Measurements from ENCODE around the gene UBA52. TPM values are rescaled to one million over a fixed set of nuclear protein-coding genes. Genes with fewer than 3 reads are reported as not detected.

UBA52 gene
- total RNA-seq, 1 experiment from 2014 or later: 660 TPM

Other genes starting within 250 kb of the UBA52 start
- gene LSM4, start 248.8 kb upstream of the UBA52 start, total RNA-seq (2014; rRNA removed; shearing (Covaris generic)): 733 and 750 TPM in 2 replicates
- 13.6 and 18.9 TPM in 2 replicates for gene PGPEP1, start 231.3 kb upstream of the UBA52 start, total RNA-seq (2014; rRNA removed; shearing (Covaris generic))
- 529 and 584 TPM in 2 replicates for gene GDF15, start 185.7 kb upstream of the UBA52 start, total RNA-seq (2014; rRNA removed; shearing (Covaris generic))
- not detected in 2 replicates for gene LRRC25, start 174.2 kb upstream of the UBA52 start, total RNA-seq (2014; rRNA removed; shearing (Covaris generic))
- 78.0 and 87.1 TPM in 2 replicates for gene SSBP4, start 152.5 kb upstream of the UBA52 start, total RNA-seq (2014; rRNA removed; shearing (Covaris generic))
- 5.3 and 14.9 TPM in 2 replicates for gene ISYNA1, start 133.7 kb upstream of the UBA52 start, total RNA-seq (2014; rRNA removed; shearing (Covaris generic))
- gene ELL, start 49.8 kb upstream of the UBA52 start, total RNA-seq (2014; rRNA removed; shearing (Covaris generic)): 16.0 and 20.7 TPM in 2 replicates
- 257 and 277 TPM in 2 replicates for gene FKBP8, start 28.3 kb upstream of the UBA52 start, total RNA-seq (2014; rRNA removed; shearing (Covaris generic))
- 109 and 126 TPM in 2 replicates for gene KXD1, start 14.0 kb upstream of the UBA52 start, total RNA-seq (2014; rRNA removed; shearing (Covaris generic))
- 125 and 132 TPM in 2 replicates for gene REX1BD, start 16.9 kb downstream of the UBA52 start, total RNA-seq (2014; rRNA removed; shearing (Covaris generic))
- 0.16 TPM in 1 of 2 replicates, not detected in the other for gene CRLF1, start 34.9 kb downstream of the UBA52 start, total RNA-seq (2014; rRNA removed; shearing (Covaris generic))
- 0.10 TPM in 1 of 2 replicates, not detected in the other for gene TMEM59L, start 41.0 kb downstream of the UBA52 start, total RNA-seq (2014; rRNA removed; shearing (Covaris generic))
- gene KLHL26, start 65.2 kb downstream of the UBA52 start, total RNA-seq (2014; rRNA removed; shearing (Covaris generic)): 4.5 and 5.9 TPM in 2 replicates
- 4.1 and 4.7 TPM in 2 replicates for gene CRTC1, start 111.8 kb downstream of the UBA52 start, total RNA-seq (2014; rRNA removed; shearing (Covaris generic))
- not detected in 2 replicates for gene COMP, start 219.4 kb downstream of the UBA52 start, total RNA-seq (2014; rRNA removed; shearing (Covaris generic))